Measurements from ENCODE around the gene KIF4B.

DNA sequence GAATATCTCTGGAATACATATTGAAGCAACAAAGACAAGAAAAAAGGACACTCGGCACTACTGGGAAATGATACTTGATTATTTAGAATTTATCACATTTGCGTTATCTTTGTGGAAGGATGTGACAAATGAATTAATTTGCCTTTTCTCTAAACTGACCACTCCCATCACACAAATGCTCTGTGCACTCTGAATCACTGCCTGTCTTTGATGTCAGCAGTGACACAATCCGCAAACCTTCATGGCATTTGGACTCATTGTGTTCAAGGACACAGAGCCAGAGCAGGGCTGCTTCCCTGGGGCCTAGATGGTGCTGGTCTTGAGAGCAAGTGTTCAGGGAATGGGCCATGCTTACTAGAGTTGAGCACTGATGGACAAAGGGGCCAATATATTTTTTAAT lies 4.9 kb upstream of the KIF4B start:
- TF ChIP-seq, protein P1, sequence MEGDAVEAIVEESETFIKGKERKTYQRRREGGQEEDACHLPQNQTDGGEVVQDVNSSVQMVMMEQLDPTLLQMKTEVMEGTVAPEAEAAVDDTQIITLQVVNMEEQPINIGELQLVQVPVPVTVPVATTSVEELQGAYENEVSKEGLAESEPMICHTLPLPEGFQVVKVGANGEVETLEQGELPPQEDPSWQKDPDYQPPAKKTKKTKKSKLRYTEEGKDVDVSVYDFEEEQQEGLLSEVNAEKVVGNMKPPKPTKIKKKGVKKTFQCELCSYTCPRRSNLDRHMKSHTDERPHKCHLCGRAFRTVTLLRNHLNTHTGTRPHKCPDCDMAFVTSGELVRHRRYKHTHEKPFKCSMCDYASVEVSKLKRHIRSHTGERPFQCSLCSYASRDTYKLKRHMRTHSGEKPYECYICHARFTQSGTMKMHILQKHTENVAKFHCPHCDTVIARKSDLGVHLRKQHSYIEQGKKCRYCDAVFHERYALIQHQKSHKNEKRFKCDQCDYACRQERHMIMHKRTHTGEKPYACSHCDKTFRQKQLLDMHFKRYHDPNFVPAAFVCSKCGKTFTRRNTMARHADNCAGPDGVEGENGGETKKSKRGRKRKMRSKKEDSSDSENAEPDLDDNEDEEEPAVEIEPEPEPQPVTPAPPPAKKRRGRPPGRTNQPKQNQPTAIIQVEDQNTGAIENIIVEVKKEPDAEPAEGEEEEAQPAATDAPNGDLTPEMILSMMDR (IDR thresholded peaks at IDR 0.05), result no peak
- no peak for TF ChIP-seq EP300 (IDR thresholded peaks at IDR 0.05)
- no peak for TF ChIP-seq POLR2A (IDR thresholded peaks at IDR 0.05; ENCODE audit: low read depth)
- TF ChIP-seq POLR2AphosphoS5 (IDR thresholded peaks at IDR 0.05), result no peak

Data from esophagus muscularis mucosa (tissue), 4 donors.